HG02642 (cell line): ENCODE measurements around the gene HMOX2.
A peak's percentile ranks its signal among the peaks of the same experiment; 100 is the strongest.

Source experiments
- ATAC-seq: cut with Tn5 transposase; IDR thresholded peaks from one replicate; pipeline ENCODE4 v1.9.1; 2021; ENCODE audit warnings: mild to moderate bottlenecking; ENCODE audit not compliant: unreplicated experiment, poor library complexity

The HMOX2 gene

GRCh38 chr16:4475880-4476788, at the start of gene HMOX2:
TSS of gene HMOX2 (plus strand) at chr16:4476398. CDS start at chr16:4505525, 29,127 bp downstream.
- peak; percentile 88 for ATAC-seq

GRCh38 chr16:4426722-4427372, 49.4 kb upstream of the HMOX2 start:
- no peak for ATAC-seq

GRCh38 chr16:4428500-4428899, 47.7 kb upstream of the HMOX2 start:
- no peak for ATAC-seq

- ATAC-seq = no peak
Measured at GRCh38 chr16:4431023-4431422, 45.2 kb upstream of the HMOX2 start.

- no peak for ATAC-seq
Measured at GRCh38 chr16:4433228-4433627, 43.0 kb upstream of the HMOX2 start.

- no peak for ATAC-seq
Measured at GRCh38 chr16:4433914-4434787, 42.0 kb upstream of the HMOX2 start.

- ATAC-seq = no peak
Measured at GRCh38 chr16:4435337-4436067, 40.7 kb upstream of the HMOX2 start.

GRCh38 chr16:4437366-4437765, 38.8 kb upstream of the HMOX2 start:
- no peak for ATAC-seq

- ATAC-seq = no peak
Measured at GRCh38 chr16:4442371-4442770, 33.8 kb upstream of the HMOX2 start.

GRCh38 chr16:4443271-4443670, 32.9 kb upstream of the HMOX2 start:
- ATAC-seq = no peak

GRCh38 chr16:4443986-4444385, 32.2 kb upstream of the HMOX2 start:
- no peak for ATAC-seq

- ATAC-seq = no peak
Measured at GRCh38 chr16:4450430-4450829, 25.8 kb upstream of the HMOX2 start.

- no peak for ATAC-seq
Measured at GRCh38 chr16:4450931-4451519, 25.2 kb upstream of the HMOX2 start.

- ATAC-seq = no peak
Measured at GRCh38 chr16:4452674-4453073, 23.5 kb upstream of the HMOX2 start.

GRCh38 chr16:4454623-4455022, 21.6 kb upstream of the HMOX2 start:
- ATAC-seq = no peak

GRCh38 chr16:4455081-4455480, 21.1 kb upstream of the HMOX2 start:
- no peak for ATAC-seq

GRCh38 chr16:4455951-4456350, 20.2 kb upstream of the HMOX2 start:
- ATAC-seq = no peak

GRCh38 chr16:4460936-4461249, 15.3 kb upstream of the HMOX2 start:
- ATAC-seq = no peak

- ATAC-seq = no peak
Measured at GRCh38 chr16:4461250-4462085, 14.7 kb upstream of the HMOX2 start.
